ENCODE measurements around the gene ATP1A3. TPM values are rescaled to one million over a fixed set of nuclear protein-coding genes. Genes with fewer than 3 reads are reported as not detected.

The ATP1A3 gene
- total RNA-seq, 4 donors from 2014 or later = 0.13 TPM; not detected in 3

GRCh38 chr19:41932259-41932719 lies 61.7 kb downstream of the ATP1A3 start:
- intact Hi-C loops (cut with DNase I) = no loop called here
- Histone ChIP-seq H3K4me1 (peaks cover 9 to 16% of the 10 kb centered on the region in 2 donors), H3K27me3 (peaks cover 48% of the 10 kb centered on the region), H3K9me3 (no peaks in the 10 kb centered on the region), H3K27ac (no peak overlapping the region), H3K36me3 (no peaks in the 10 kb centered on the region), H3K4me3 (replicated peaks in 1 of 3) (no peak overlapping the region)
- TF ChIP-seq POLR2A (IDR thresholded peaks at IDR 0.05) (no peak), CTCF (IDR thresholded peaks at IDR 0.05) (no peak)
- WGBS, 2 donors = 21% methylated on average over 11 of the region's 11 CpGs
- no peak for DNase-seq

- Histone ChIP-seq H3K4me1 (peaks cover 9 to 16% of the 10 kb centered on the region in 2 donors), H3K27me3 (peaks cover 48% of the 10 kb centered on the region), H3K27ac (no peak overlapping the region), H3K4me3 (replicated peaks in 1 of 3) (no peak overlapping the region), H3K36me3 (no peaks in the 10 kb centered on the region), H3K9me3 (no peaks in the 10 kb centered on the region)
- 2 to 8% methylated on average over 12 to 13 of the region's 17 CpGs for WGBS, 2 donors
- intact Hi-C loops (cut with DNase I) = no loop called here
- TF ChIP-seq CTCF (IDR thresholded peaks at IDR 0.05) = no peak
- no peak for TF ChIP-seq POLR2A (IDR thresholded peaks at IDR 0.05)
- DNase-seq = no peak
Observed at GRCh38 chr19:41930926-41931592, 63.0 kb downstream of the ATP1A3 start.

- H3K27ac ChIP-seq = no peak overlapping the region
- 12 to 16% methylated on average over 7 of the region's 7 CpGs for WGBS, 2 donors
- H3K36me3 ChIP-seq = no peaks in the 10 kb centered on the region
- TF ChIP-seq POLR2A (IDR thresholded peaks at IDR 0.05) (no peak), CTCF (IDR thresholded peaks at IDR 0.05) (no peak)
- DNase-seq = no peak
- H3K27me3 ChIP-seq = peaks cover 41% of the 10 kb centered on the region
- H3K4me3 ChIP-seq (replicated peaks in 1 of 3) = no peak overlapping the region
- H3K4me1 ChIP-seq = peaks cover 9 to 16% of the 10 kb centered on the region in 2 donors
- no peaks in the 10 kb centered on the region for H3K9me3 ChIP-seq
- intact Hi-C loops (cut with DNase I) = no loop called here
Observed at GRCh38 chr19:41930322-41930722, 63.7 kb downstream of the ATP1A3 start.

- intact Hi-C loops (cut with DNase I) = no loop called here
- TF ChIP-seq CTCF (IDR thresholded peaks at IDR 0.05) = no peak
- TF ChIP-seq POLR2A (IDR thresholded peaks at IDR 0.05) = no peak
- H3K27me3 ChIP-seq = peaks cover 41% of the 10 kb centered on the region
Observed at GRCh38 chr19:41929536-41930071, 64.4 kb downstream of the ATP1A3 start.

More at GRCh38 chr19:41929536-41930071, 64.4 kb downstream of the ATP1A3 start:
- peaks cover 9 to 16% of the 10 kb centered on the region in 2 donors for H3K4me1 ChIP-seq
- no peak for DNase-seq
- no peaks in the 10 kb centered on the region for H3K36me3 ChIP-seq
- no peak overlapping the region for H3K27ac ChIP-seq
- no peak overlapping the region for H3K4me3 ChIP-seq (replicated peaks in 1 of 3)
- 15 to 25% methylated on average over 8 to 9 of the region's 14 CpGs for WGBS, 2 donors
- no peaks in the 10 kb centered on the region for H3K9me3 ChIP-seq

All from thyroid gland (tissue), 4 donors.